Epithelial cell of proximal tubule (primary cell): Measurements from ENCODE around the gene NFAT5. TPM values are rescaled to one million over a fixed set of nuclear protein-coding genes. Genes with fewer than 3 reads are reported as not detected.
A peak's percentile ranks its signal among the peaks of the same experiment; 100 is the strongest.
"Not testable (repeated sequence)": the region's sequence is repeated elsewhere in the genome, so short reads cannot be mapped to it uniquely, and the experiment has no call there.

Experiments
- DNase-seq: peaks from one replicate; pipeline ENCODE4 v3.0.0-alpha.2; 2011; ENCODE audit warnings: low read depth
- H3K4me3 ChIP-seq: 2 replicates; pipeline ENCODE4 v1.5.1; 2011; ENCODE audit warnings: low read depth, mild to moderate bottlenecking, low read length
- total RNA-seq: library from RNA; depleted of rRNA; stranded (reverse); fragments of >200 nt; gene quantifications from 2 replicates; pipeline ENCODE4 v1.2.3, GENCODE V29; 2015
- TF ChIP-seq, protein P1 (sequence below): conservative IDR thresholded peaks from 2 replicates; pipeline ENCODE4 v1.5.1; 2012; ENCODE audit warnings: low read depth, mild to moderate bottlenecking, low read length

NFAT5 gene
- total RNA-seq, 1 donor from 2014 or later: 6.5 TPM

DNA sequence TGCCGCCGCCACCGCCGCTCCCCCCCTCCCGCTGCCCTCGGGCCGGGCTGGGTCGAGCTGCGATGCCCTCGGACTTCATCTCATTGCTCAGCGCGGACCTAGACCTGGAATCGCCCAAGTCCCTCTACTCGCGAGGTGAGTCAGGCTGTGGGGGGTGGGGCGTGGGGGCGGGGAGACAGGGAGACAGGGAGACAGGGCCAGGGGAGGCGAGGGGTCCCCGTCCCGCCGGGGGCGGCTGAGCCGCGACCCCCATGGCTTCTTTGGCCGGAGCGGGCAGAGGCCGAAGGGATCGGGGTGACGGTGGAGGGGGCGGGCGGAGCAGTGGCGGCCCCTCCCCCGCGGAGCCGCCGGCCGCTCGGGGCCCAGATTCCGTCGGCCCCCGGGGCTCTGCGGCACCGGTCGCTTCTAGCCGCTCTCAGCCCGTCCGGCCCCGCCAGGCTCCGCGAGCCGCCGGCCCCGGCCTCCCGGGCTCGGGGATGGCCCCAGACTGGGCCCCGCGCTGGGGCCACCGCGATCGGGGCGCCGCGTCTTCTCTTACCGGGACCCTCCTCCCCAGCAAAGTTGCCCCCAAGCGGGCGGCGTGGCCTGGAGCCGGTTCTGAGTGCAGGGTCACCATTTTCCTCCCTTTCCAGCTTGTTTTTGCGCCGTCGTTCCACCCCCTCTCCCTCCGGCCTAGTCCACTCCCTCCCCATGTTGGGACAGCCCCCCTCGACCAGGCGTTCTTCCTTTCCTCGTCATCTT, 644 bp downstream of the NFAT5 start:
- TF ChIP-seq, protein P1, sequence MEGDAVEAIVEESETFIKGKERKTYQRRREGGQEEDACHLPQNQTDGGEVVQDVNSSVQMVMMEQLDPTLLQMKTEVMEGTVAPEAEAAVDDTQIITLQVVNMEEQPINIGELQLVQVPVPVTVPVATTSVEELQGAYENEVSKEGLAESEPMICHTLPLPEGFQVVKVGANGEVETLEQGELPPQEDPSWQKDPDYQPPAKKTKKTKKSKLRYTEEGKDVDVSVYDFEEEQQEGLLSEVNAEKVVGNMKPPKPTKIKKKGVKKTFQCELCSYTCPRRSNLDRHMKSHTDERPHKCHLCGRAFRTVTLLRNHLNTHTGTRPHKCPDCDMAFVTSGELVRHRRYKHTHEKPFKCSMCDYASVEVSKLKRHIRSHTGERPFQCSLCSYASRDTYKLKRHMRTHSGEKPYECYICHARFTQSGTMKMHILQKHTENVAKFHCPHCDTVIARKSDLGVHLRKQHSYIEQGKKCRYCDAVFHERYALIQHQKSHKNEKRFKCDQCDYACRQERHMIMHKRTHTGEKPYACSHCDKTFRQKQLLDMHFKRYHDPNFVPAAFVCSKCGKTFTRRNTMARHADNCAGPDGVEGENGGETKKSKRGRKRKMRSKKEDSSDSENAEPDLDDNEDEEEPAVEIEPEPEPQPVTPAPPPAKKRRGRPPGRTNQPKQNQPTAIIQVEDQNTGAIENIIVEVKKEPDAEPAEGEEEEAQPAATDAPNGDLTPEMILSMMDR: no peak
- peak overlapping the region; percentile 89 for H3K4me3 ChIP-seq
- no peak for DNase-seq

DNA sequence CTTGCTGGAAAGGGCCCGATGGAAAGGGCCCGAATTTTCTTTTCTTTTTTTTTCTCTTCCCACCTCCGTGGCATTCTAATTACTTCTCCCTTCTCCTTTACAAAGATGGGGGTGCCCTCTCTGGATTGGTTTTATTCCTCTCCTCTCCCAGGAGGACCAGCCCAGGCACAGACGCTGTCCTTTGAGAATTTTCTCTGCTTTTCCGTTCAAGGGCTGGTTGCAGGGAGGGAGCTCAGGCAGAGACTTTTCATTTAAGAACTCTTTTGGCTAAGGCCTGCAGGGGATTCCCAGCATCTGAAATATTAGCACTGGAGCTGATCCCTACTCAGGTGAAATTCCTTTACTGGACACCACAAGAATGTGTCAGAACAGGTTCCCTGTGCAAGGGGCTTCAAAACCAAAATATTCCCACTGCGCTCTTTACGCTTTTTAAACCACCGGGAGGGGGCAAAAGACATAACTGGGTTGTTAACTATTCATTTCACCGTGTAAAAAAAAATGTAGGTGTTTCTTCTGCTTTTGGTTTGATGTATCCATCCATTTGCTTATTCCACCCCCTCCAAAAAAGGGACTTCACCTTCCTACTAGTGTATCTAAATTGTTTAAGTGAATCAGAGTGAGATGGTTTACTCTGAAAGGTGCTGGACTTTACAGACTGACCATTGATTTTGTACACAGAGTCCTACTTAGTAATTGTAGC, 1.4 kb downstream of the NFAT5 start:
- DNase-seq: peak; percentile 23
- peak overlapping the region; percentile 89 for H3K4me3 ChIP-seq
- TF ChIP-seq, protein P1: peak; percentile 25

DNA sequence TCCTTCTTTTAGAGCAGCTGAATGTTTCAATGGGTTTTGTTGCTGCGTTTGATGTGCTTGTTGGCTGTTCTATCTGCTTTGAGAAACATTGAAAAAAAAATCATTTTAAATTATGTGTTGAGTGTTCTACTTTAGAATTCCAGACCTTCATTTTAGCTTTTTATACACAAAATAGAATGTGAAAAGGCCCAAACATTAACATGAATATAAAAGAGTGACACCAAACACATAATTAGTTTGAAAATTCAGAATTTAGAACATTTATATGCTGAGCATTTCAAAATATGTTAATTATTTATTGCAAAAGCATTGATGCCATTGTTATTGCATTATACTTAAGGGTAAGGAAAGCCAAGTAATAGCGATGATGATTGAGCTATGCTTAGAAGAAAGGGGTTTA, 2.9 kb downstream of the NFAT5 start:
- H3K4me3 ChIP-seq: peak overlapping the region; percentile 89
- DNase-seq: no peak
- TF ChIP-seq, protein P1: no peak

DNA sequence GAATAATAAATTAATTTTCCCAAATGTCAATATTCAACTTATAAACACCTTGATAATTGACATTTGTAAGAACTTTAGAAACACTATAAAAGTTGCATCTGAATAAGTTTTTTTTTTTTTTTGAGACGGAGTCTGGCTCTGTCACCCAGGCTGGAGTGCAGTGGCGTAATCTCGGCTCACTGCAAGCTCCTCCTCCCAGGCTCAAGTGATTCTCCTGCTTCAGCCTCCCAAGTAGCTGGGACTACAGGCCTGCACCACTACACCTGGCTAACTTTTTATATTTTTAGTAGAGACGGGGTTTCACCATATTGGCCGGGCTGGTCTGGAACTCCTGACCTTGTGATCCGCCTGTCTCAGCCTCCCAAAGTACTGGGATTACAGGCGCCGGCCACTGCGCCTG, 13.0 kb downstream of the NFAT5 start:
- not testable (repeated sequence) for H3K4me3 ChIP-seq, DNase-seq

DNA sequence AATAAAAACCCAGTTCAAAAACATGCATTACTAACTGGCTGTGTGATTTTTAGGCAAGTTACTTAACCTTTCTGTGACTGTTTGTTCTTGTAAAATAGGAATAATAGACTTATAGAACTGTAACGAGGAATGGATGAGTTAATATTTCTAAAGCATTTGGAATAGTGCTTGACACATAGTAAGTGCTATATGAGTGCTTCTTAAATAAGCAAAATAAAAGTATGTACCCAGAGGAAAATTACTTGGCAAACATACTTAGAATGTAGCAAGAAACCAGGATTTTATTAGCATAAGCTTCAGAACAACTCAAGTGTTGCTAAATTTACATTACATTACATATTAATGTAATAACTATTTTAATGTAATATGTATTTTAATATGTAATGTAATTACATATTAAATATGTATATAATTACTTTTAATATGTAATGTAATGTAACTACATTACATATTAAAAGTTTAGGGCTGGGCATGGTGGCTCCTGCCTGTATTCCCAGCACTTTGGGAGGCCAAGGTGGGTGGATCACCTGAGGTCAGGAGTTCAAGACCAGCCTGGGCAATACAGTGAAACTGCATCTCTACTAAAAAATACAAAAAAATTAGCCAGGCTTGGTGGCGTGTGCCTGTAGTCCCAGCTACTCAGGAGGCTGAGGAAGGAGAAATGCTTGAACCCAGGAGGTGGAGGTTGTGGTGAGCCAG, 14.2 kb downstream of the NFAT5 start:
- TF ChIP-seq, protein P1: no peak
- no peak overlapping the region for H3K4me3 ChIP-seq
- DNase-seq: no peak

DNA sequence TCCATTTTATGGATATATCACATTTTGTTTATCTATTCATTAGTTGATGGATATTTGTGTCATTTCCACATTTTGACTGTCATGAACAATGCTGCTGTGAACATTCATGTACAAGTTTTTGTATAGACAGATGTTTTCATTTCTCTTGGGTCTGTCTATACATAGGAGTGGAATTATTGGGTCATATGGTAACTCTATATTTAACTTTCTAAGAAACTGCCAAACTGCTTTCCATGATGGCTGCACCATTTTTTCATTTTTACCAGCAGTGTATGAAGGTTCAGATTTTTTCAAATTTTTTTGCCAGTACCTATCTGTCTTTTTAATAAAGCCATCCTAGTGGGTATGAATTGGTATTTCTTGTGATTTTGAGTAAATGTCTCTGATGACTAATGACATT, 15.5 kb downstream of the NFAT5 start:
- H3K4me3 ChIP-seq: no peak overlapping the region
- no peak for DNase-seq
- TF ChIP-seq, protein P1: no peak

DNA sequence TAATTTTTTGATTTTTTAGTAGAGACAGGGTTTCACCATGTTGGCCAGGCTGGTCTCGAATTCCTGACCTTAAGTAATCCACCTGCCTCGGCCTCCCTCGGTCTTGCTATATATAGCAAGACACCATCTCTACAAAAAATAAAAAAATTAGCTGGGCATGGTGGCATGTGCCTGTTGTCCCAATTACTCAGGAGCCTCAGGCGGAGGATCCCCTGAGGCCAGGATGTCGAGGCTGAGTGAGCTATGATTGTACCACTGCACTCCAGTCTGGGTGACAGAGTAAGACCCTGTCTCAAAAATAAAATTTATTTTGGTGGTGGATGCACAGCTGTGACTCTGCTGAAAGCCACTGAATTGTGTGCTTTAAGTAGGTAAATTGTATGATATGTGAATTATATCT, 18.7 kb downstream of the NFAT5 start:
- not testable (repeated sequence) for H3K4me3 ChIP-seq, DNase-seq
